Gastrocnemius medialis (tissue), 4 donors: ENCODE results near the gene FMO4.

ENCODE experiments used
- CTCF ChIP-seq, 5 experiments: fragments of 450-650 bp in 3 of 5; fragments of 200-600 bp in 2 of 5; sonication (generic) in 2 of 5; IDR thresholded peaks in 4 of 5; conservative IDR thresholded peaks in 1 of 5; 1 replicate in 4 of 5; 2 replicates in 1 of 5; pipeline ENCODE4 v1.5.1; 2016 to 2019; ENCODE audit warnings: antibody characterized with exemption in 5 of 5, mild to moderate bottlenecking in 3 of 5, moderate library complexity in 3 of 5
- POLR2A ChIP-seq, 2 donors: fragments of 450-650 bp; IDR thresholded peaks; one replicate each; pipeline ENCODE4 v1.6.1; 2017; ENCODE audit warnings: antibody characterized with exemption in 2 of 2, mild to moderate bottlenecking in 2 of 2, moderate library complexity in 2 of 2

DNA sequence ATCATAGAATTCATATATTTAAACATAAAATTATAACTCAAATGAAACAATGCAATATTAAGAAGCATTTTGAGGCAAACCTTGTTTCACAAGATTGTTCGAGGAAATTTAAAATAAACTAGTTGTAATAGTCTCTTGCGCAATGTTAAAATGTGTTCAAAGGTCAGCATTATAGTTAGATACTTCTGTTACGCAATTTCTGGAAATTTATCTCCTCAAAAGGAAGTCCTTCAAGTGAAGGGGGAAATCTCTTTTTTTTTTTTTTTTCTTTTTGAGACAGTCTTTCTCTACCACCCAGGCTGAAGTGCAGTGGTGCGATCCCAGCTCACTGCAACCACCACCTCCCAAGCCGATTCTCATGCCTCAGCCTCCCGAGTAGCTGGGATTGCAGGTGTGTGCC, 52.1 kb downstream of the FMO4 start:
- TF ChIP-seq POLR2A (IDR thresholded peaks at IDR 0.05) (no peak), CTCF (IDR thresholded peaks at IDR 0.05 in 4 of 5, conservative IDR thresholded peaks at IDR 0.05 in 1 of 5) (no peak)
